Measurements from ENCODE around the gene FBXO47. TPM values are rescaled to one million over a fixed set of nuclear protein-coding genes. Genes with fewer than 3 reads are reported as not detected.

The FBXO47 gene
- total RNA-seq, 1 donor from 2014 or later = not detected

Other genes with a start within 250 kb of the FBXO47 start
- 2.0 and 2.4 TPM in 2 replicates for gene CISD3, start 237.1 kb downstream of the FBXO47 start, total RNA-seq
- 1.7 and 8.6 TPM in 2 replicates for gene PCGF2, start 219.1 kb downstream of the FBXO47 start, total RNA-seq
- 129 and 436 TPM in 2 replicates for gene PSMB3, start 214.7 kb downstream of the FBXO47 start, total RNA-seq
- 51.6 and 74.6 TPM in 2 replicates for gene PIP4K2B, start 167.8 kb downstream of the FBXO47 start, total RNA-seq
- 6.4 and 16.5 TPM in 2 replicates for gene CWC25, start 142.1 kb downstream of the FBXO47 start, total RNA-seq
- 1,111 and 1,343 TPM in 2 replicates for gene RPL23, start 113.7 kb downstream of the FBXO47 start, total RNA-seq
- 180 and 272 TPM in 2 replicates for gene LASP1, start 97.3 kb downstream of the FBXO47 start, total RNA-seq
- not detected in 2 replicates for gene PLXDC1, start 184.2 kb upstream of the FBXO47 start, total RNA-seq
- gene ARL5C, start 198.8 kb upstream of the FBXO47 start, total RNA-seq = not detected in 2 replicates
- gene CACNB1, start 230.3 kb upstream of the FBXO47 start, total RNA-seq = 4.3 and 5.4 TPM in 2 replicates
- gene RPL19, start 232.9 kb upstream of the FBXO47 start, total RNA-seq = 1,714 and 1,811 TPM in 2 replicates

Data from renal cortical epithelial cell (primary cell).